Liver (tissue), 9 donors: ENCODE data around the gene EIF2AK3. TPM values are rescaled to one million over a fixed set of nuclear protein-coding genes. Genes with fewer than 3 reads are reported as not detected.

ENCODE experiments used
- DNase-seq: peaks from one replicate; pipeline ENCODE4 v3.0.0-alpha.2; 2017; ENCODE audit warnings: low spot score
- H3K27ac ChIP-seq, 2 donors: one replicate each; pipeline ENCODE4 v1.7.0; 2013; ENCODE audit warnings: inconsistent platforms in 2 of 2, low read length in 2 of 2, control low read depth in 1 of 2, low read depth in 1 of 2, mild to moderate bottlenecking in 1 of 2
- H3K27me3 ChIP-seq, 4 donors: one replicate each; pipeline versions ENCODE4 v1.6.1 to v1.7.0; 2013; ENCODE audit warnings: low read length in 3 of 4, inconsistent platforms in 1 of 4, mild to moderate bottlenecking in 1 of 4, moderate library complexity in 1 of 4; ENCODE audit not compliant: control insufficient read depth in 4 of 4, insufficient read depth in 4 of 4
- H3K36me3 ChIP-seq, 4 donors: one replicate each; pipeline versions ENCODE4 v1.6.1 to v1.7.0; 2013; ENCODE audit warnings: low read length in 3 of 4, mild to moderate bottlenecking in 3 of 4, low read depth in 1 of 4, moderate library complexity in 1 of 4; ENCODE audit not compliant: control insufficient read depth in 4 of 4, insufficient read depth in 3 of 4
- H3K4me1 ChIP-seq, 4 donors: one replicate each; pipeline versions ENCODE4 v1.6.1 to v1.7.0; 2013; ENCODE audit warnings: low read length in 3 of 4, mild to moderate bottlenecking in 3 of 4, moderate library complexity in 1 of 4; ENCODE audit not compliant: control insufficient read depth in 4 of 4, insufficient read depth in 4 of 4
- H3K4me3 ChIP-seq, 3 donors: one replicate each; pipeline versions ENCODE4 v1.6.1 to v1.7.0; 2013; ENCODE audit warnings: low read length in 3 of 3, control low read depth in 1 of 3, low read depth in 1 of 3, mild to moderate bottlenecking in 1 of 3
- H3K9ac ChIP-seq, 2 donors: one replicate each; pipeline ENCODE4 v1.7.0; 2013; ENCODE audit warnings: low read length in 2 of 2, mild to moderate bottlenecking in 2 of 2, moderate library complexity in 2 of 2, control low read depth in 1 of 2, low read depth in 1 of 2
- H3K9me3 ChIP-seq, 4 donors: one replicate each; pipeline versions ENCODE4 v1.6.1 to v1.7.0; 2013; ENCODE audit warnings: low read length in 3 of 4; ENCODE audit not compliant: control insufficient read depth in 4 of 4
- EGR1 ChIP-seq, 2 donors: IDR thresholded peaks; 2 replicates each; pipeline ENCODE4 v1.6.1; 2016 to 2018; ENCODE audit warnings: antibody characterized with exemption in 2 of 2, low read depth in 2 of 2
- FOXA1 ChIP-seq: IDR thresholded peaks from 2 replicates; pipeline ENCODE4 v1.6.1; 2016; ENCODE audit warnings: antibody characterized with exemption
- FOXA2 ChIP-seq: IDR thresholded peaks from 2 replicates; pipeline ENCODE4 v1.6.1; 2016; ENCODE audit warnings: antibody characterized with exemption
- GABPA ChIP-seq, 2 donors: IDR thresholded peaks in 1 of 2; conservative IDR thresholded peaks in 1 of 2; 2 replicates each; pipeline ENCODE4 v1.6.1; 2016; ENCODE audit warnings: antibody characterized with exemption in 2 of 2, mild to moderate bottlenecking in 1 of 2, moderate library complexity in 1 of 2
- HNF4G ChIP-seq: IDR thresholded peaks from 2 replicates; pipeline ENCODE4 v1.6.1; 2016; ENCODE audit warnings: antibody characterized with exemption
- JUND ChIP-seq, 2 donors: IDR thresholded peaks; 2 replicates each; pipeline ENCODE4 v1.6.1; 2016; ENCODE audit warnings: antibody characterized with exemption in 2 of 2
- NR2F2 ChIP-seq: IDR thresholded peaks from 2 replicates; pipeline ENCODE4 v1.6.1; 2016; ENCODE audit warnings: antibody characterized with exemption
- RAD21 ChIP-seq, 2 donors: IDR thresholded peaks; 2 replicates each; pipeline ENCODE4 v1.6.1; 2016; ENCODE audit warnings: antibody characterized with exemption in 2 of 2, mild to moderate bottlenecking in 2 of 2
- RXRA ChIP-seq, 2 donors: IDR thresholded peaks; 2 replicates each; pipeline ENCODE4 v1.6.1; 2017 to 2018; ENCODE audit warnings: antibody characterized with exemption in 2 of 2, mild to moderate bottlenecking in 1 of 2
- SP1 ChIP-seq: IDR thresholded peaks from 2 replicates; pipeline ENCODE4 v1.6.1; 2018; ENCODE audit warnings: antibody characterized with exemption, mild to moderate bottlenecking
- TAF1 ChIP-seq: conservative IDR thresholded peaks from 2 replicates; pipeline ENCODE4 v1.6.1; 2016; ENCODE audit warnings: antibody characterized with exemption, mild to moderate bottlenecking
- YY1 ChIP-seq: IDR thresholded peaks from 2 replicates; pipeline ENCODE4 v1.6.1; 2016; ENCODE audit warnings: antibody characterized with exemption, mild to moderate bottlenecking
- WGBS: extraction: QIAGEN DNeasy Blood & Tissue Kit; methylation state at CpG from one replicate; pipeline ENCODE4 v1.1.7; 2013; 5-methylcytosine and 5-hydroxymethylcytosine counted together
- polyA plus RNA-seq, 2 donors: library from polyadenylated mRNA; stranded (reverse) in 1 of 2; unstranded in 1 of 2; fragments of 200-250 nt in 1 of 2; fragments of >200 nt in 1 of 2; fragmentation: Nextera tagmentation in 1 of 2; extraction: Ambion mirVana in 1 of 2; gene quantifications; one replicate each; pipeline versions ENCODE4 v1.2.1 to v1.2.3, GENCODE V29; 2013 to 2015
- total RNA-seq, 2 donors: library from RNA; depleted of rRNA; stranded (reverse); fragments of >200 nt; gene quantifications; one replicate each; pipeline ENCODE4 v1.2.3, GENCODE V29; 2014
- TF ChIP-seq, protein P1 (sequence below): IDR thresholded peaks from 2 replicates; pipeline ENCODE4 v1.6.1; 2016; ENCODE audit warnings: antibody characterized with exemption, mild to moderate bottlenecking
- TF ChIP-seq, protein P2 (sequence below): IDR thresholded peaks from 2 replicates; pipeline ENCODE4 v1.6.1; 2016; ENCODE audit warnings: antibody characterized with exemption
- TF ChIP-seq, protein P3 (sequence below): fragments of 150-350 bp; IDR thresholded peaks from 2 replicates; pipeline ENCODE4 v1.5.1; 2017; ENCODE audit warnings: improper control_type of control experiment, low read depth, low read length; ENCODE audit not compliant: missing input control
- TF ChIP-seq, protein P4 (sequence below): IDR thresholded peaks from 2 replicates; pipeline ENCODE4 v1.6.1; 2016; ENCODE audit warnings: antibody characterized with exemption
- TF ChIP-seq, protein P5 (sequence below): IDR thresholded peaks from 2 replicates; pipeline ENCODE4 v1.6.1; 2016; ENCODE audit warnings: antibody characterized with exemption
- donor health status: healthy.
- donor health status: healthy.
- donor health status: healthy.
- donor health status: healthy.
- donor health status: healthy.

Gene EIF2AK3
- total and polyA plus RNA-seq, 4 donors: 2.9 to 31.5 (median 9.2) TPM

DNA sequence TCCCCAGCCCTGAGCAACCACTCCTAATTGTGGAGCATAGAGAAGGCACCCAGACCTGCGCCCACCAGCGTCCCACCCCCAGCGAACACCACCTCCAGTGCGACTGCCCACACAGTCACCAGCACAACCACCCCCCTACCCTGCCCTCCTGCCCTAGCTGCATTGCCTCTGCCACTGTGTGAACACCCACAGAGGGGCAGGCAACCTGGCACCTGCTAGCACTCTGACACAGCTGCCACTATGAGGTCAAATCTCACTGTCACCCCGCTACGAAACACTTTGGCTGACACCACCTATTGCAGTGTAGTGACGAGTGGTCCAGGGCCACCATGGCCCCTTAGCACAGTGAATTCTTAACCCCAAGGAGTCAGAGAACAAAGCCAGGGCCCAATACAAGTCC, 14.1 kb upstream of the EIF2AK3 start:
- Histone ChIP-seq H3K4me1 (no peaks in the 10 kb centered on the region), H3K36me3 (no peaks in the 10 kb centered on the region), H3K9ac (no peak overlapping the region), H3K27ac (no peak overlapping the region), H3K27me3 (no peaks in the 10 kb centered on the region), H3K9me3 (peaks cover 0 to 2% (median 0%) of the 10 kb centered on the region in 4 donors), H3K4me3 (no peak overlapping the region)
- DNase-seq: no peak
- TF ChIP-seq HNF4G (no peak), GABPA (IDR thresholded peaks at IDR 0.05 in 1 of 2, conservative IDR thresholded peaks at IDR 0.05 in 1 of 2) (no peak), EGR1 (IDR thresholded peaks at IDR 0.05; ENCODE audit: low read depth in 2 of 2) (no peak)
- TF ChIP-seq, protein P1, sequence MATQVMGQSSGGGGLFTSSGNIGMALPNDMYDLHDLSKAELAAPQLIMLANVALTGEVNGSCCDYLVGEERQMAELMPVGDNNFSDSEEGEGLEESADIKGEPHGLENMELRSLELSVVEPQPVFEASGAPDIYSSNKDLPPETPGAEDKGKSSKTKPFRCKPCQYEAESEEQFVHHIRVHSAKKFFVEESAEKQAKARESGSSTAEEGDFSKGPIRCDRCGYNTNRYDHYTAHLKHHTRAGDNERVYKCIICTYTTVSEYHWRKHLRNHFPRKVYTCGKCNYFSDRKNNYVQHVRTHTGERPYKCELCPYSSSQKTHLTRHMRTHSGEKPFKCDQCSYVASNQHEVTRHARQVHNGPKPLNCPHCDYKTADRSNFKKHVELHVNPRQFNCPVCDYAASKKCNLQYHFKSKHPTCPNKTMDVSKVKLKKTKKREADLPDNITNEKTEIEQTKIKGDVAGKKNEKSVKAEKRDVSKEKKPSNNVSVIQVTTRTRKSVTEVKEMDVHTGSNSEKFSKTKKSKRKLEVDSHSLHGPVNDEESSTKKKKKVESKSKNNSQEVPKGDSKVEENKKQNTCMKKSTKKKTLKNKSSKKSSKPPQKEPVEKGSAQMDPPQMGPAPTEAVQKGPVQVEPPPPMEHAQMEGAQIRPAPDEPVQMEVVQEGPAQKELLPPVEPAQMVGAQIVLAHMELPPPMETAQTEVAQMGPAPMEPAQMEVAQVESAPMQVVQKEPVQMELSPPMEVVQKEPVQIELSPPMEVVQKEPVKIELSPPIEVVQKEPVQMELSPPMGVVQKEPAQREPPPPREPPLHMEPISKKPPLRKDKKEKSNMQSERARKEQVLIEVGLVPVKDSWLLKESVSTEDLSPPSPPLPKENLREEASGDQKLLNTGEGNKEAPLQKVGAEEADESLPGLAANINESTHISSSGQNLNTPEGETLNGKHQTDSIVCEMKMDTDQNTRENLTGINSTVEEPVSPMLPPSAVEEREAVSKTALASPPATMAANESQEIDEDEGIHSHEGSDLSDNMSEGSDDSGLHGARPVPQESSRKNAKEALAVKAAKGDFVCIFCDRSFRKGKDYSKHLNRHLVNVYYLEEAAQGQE: no peak
- 97% methylated on average over 7 of the region's 7 CpGs for WGBS

DNA sequence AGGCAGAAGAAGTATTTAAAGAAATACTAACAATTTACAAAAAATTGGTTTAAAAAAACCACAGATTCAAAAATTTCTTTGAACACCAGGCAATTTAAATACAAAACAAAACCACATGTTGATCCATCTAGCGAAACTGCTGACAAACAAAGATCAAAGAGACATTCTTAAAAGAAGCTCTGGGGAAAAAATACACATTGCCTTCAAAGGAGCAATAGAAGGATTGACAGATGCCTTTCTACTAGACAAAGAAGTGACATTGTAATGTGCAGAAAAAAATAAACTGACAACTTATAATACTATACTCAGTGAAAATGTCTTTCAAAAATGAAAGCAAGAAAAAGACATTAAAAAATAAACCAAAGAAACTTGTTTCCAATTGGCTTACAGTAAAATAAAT, 12.6 kb upstream of the EIF2AK3 start:
- H3K9me3 ChIP-seq: peaks cover 0 to 2% (median 0%) of the 10 kb centered on the region in 4 donors
- H3K27me3 ChIP-seq: no peaks in the 10 kb centered on the region
- no peaks in the 10 kb centered on the region for H3K4me1 ChIP-seq
- WGBS: 89% methylated on average over 1 of the region's 1 CpG
- H3K36me3 ChIP-seq: no peaks in the 10 kb centered on the region
- no peak overlapping the region for H3K9ac ChIP-seq
- H3K27ac ChIP-seq: no peak overlapping the region
- no peak overlapping the region for H3K4me3 ChIP-seq
- TF ChIP-seq SP1 (no peak), HNF4G (no peak), TAF1 (no peak), FOXA1 (no peak), YY1 (no peak), EGR1 (IDR thresholded peaks at IDR 0.05; ENCODE audit: low read depth in 2 of 2) (no peak), GABPA (IDR thresholded peaks at IDR 0.05 in 1 of 2, conservative IDR thresholded peaks at IDR 0.05 in 1 of 2) (no peak), RXRA (IDR thresholded peaks at IDR 0.05) (no peak), JUND (IDR thresholded peaks at IDR 0.05) (no peak), NR2F2 (no peak), FOXA2 (no peak), RAD21 (IDR thresholded peaks at IDR 0.05) (no peak)
- TF ChIP-seq, protein P2, sequence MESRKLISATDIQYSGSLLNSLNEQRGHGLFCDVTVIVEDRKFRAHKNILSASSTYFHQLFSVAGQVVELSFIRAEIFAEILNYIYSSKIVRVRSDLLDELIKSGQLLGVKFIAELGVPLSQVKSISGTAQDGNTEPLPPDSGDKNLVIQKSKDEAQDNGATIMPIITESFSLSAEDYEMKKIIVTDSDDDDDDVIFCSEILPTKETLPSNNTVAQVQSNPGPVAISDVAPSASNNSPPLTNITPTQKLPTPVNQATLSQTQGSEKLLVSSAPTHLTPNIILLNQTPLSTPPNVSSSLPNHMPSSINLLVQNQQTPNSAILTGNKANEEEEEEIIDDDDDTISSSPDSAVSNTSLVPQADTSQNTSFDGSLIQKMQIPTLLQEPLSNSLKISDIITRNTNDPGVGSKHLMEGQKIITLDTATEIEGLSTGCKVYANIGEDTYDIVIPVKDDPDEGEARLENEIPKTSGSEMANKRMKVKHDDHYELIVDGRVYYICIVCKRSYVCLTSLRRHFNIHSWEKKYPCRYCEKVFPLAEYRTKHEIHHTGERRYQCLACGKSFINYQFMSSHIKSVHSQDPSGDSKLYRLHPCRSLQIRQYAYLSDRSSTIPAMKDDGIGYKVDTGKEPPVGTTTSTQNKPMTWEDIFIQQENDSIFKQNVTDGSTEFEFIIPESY: no peak
- TF ChIP-seq, protein P3, sequence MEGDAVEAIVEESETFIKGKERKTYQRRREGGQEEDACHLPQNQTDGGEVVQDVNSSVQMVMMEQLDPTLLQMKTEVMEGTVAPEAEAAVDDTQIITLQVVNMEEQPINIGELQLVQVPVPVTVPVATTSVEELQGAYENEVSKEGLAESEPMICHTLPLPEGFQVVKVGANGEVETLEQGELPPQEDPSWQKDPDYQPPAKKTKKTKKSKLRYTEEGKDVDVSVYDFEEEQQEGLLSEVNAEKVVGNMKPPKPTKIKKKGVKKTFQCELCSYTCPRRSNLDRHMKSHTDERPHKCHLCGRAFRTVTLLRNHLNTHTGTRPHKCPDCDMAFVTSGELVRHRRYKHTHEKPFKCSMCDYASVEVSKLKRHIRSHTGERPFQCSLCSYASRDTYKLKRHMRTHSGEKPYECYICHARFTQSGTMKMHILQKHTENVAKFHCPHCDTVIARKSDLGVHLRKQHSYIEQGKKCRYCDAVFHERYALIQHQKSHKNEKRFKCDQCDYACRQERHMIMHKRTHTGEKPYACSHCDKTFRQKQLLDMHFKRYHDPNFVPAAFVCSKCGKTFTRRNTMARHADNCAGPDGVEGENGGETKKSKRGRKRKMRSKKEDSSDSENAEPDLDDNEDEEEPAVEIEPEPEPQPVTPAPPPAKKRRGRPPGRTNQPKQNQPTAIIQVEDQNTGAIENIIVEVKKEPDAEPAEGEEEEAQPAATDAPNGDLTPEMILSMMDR: no peak
- TF ChIP-seq, protein P4, sequence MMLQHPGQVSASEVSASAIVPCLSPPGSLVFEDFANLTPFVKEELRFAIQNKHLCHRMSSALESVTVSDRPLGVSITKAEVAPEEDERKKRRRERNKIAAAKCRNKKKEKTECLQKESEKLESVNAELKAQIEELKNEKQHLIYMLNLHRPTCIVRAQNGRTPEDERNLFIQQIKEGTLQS: no peak
- TF ChIP-seq, protein P5, sequence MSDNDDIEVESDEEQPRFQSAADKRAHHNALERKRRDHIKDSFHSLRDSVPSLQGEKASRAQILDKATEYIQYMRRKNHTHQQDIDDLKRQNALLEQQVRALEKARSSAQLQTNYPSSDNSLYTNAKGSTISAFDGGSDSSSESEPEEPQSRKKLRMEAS: no peak
- TF ChIP-seq, protein P1: no peak
- no peak for DNase-seq
